ENCODE measurements around the gene RCN2. TPM values are rescaled to one million over a fixed set of nuclear protein-coding genes. Genes with fewer than 3 reads are reported as not detected.

The RCN2 gene
- total RNA-seq, 2 experiments from 2014 or later: 23.2 to 26.8 TPM

DNA sequence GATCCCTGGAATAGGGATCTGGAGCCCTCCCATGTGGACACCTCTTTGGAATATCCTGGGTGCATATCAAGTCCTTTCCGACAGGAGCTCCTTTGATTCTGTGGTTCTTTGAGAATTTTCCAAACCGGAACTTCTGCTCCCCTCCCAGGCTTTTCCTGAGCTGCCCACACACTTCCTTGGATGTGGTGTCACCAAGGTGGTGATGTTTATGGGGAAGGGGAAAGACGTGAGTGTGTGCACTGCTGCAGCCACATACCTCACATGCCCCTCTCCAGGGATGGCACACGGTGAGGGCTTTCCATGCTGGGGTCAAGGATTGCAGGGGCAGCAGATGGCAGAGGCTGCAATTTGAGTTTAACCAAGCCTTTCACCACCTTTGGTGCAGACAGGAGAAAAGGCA lies 35.5 kb downstream of the RCN2 start:
- POLR2A ChIA-PET: no interaction called here
- DNase-seq: no peak
- Mint-ChIP-seq H3K27ac (no peak overlapping the region), H3K27me3 (peaks cover 33% of the 10 kb centered on the region), H3K4me1 (no peaks in the 10 kb centered on the region), H3K36me3 (ENCODE audit: low read depth) (no peaks in the 10 kb centered on the region), H3K9me3 (no peaks in the 10 kb centered on the region), H3K4me3 (no peak overlapping the region)
- CTCF ChIA-PET: interaction anchor here (1.0 kb wide), 1 partner anchor 26 kb away, joined by 3 read pairs; no protein-coding TSS in a partner anchor

GRCh38 chr15:76968306-76968705 lies 36.8 kb downstream of the RCN2 start:
- H3K27me3 Mint-ChIP-seq: peaks cover 28% of the 10 kb centered on the region
- no peaks in the 10 kb centered on the region for H3K36me3 Mint-ChIP-seq (ENCODE audit: low read depth)
- peaks cover under 1% of the 10 kb centered on the region for H3K4me1 Mint-ChIP-seq
- no peak for DNase-seq
- no peak overlapping the region for H3K4me3 Mint-ChIP-seq
- no peak overlapping the region for H3K27ac Mint-ChIP-seq
- CTCF ChIA-PET: no interaction called here
- H3K9me3 Mint-ChIP-seq: no peaks in the 10 kb centered on the region
- POLR2A ChIA-PET: no interaction called here

- no peaks in the 10 kb centered on the region for H3K9me3 Mint-ChIP-seq
- H3K4me1 Mint-ChIP-seq: peaks cover 29% of the 10 kb centered on the region
- H3K27me3 Mint-ChIP-seq: peaks cover 13% of the 10 kb centered on the region
- POLR2A ChIA-PET: no interaction called here
- no peaks in the 10 kb centered on the region for H3K36me3 Mint-ChIP-seq (ENCODE audit: low read depth)
- no peak overlapping the region for H3K4me3 Mint-ChIP-seq
- H3K27ac Mint-ChIP-seq: no peak overlapping the region
- CTCF ChIA-PET: interaction anchor here (0.6 to 4.8 kb wide), 20 partner anchors 9 to 570 kb away, joined by 3 to 22 read pairs (median 4); no protein-coding TSS in a partner anchor
- DNase-seq: no peak
Measured at GRCh38 chr15:76972389-76973361, 41.1 kb downstream of the RCN2 start.

DNA sequence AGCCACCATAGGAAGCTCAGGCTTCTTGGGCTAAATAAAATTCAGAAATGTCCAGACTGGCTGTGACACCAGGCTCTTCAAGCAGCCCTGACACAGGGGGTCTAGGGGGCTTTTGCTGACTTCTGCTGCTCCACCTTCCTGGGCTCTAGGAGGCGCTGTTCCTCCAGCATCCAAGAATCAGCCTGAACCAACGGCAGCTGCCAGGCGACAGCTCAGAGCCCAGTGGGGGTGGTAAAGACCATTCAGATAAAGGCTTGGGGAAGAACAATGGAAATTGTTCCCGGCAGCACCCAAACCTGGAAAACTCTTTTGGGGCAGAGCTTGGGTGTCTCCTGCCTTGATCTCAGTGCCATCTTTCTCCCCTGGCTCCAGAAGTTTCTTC lies 41.8 kb downstream of the RCN2 start:
- Mint-ChIP-seq H3K4me3 (no peak overlapping the region), H3K27ac (no peak overlapping the region), H3K4me1 (peaks cover 31% of the 10 kb centered on the region), H3K9me3 (peaks cover 2% of the 10 kb centered on the region), H3K27me3 (peaks cover 13% of the 10 kb centered on the region), H3K36me3 (ENCODE audit: low read depth) (no peaks in the 10 kb centered on the region)
- ChIA-PET CTCF (interaction anchor here (0.6 to 4.8 kb wide), 25 partner anchors 10 to 569 kb away, joined by 3 to 22 read pairs (median 4); no protein-coding TSS in a partner anchor), POLR2A (no interaction called here)
- DNase-seq: peak; percentile 72

DNA sequence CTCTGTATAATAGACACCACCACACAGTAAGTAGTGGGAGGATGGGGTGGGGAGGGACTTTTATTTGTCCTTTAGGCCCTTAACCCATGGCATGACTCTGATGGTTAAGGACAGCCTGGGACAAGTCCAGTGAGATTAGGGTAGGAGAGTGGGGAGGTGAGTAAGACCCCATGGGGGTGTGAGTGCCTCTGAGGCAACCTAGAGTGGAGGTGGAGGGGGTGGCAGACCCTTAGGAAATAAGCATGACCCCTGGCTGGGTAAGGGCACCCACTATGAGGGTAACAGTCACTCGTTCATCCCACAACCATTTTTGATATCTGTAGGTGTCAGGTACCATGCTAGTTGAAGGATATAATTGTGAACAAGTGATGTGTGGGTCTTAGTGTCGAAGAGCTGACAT lies 42.4 kb downstream of the RCN2 start:
- CTCF ChIA-PET: interaction anchor here (0.6 to 4.8 kb wide), 25 partner anchors 10 to 569 kb away, joined by 3 to 22 read pairs (median 4); no protein-coding TSS in a partner anchor
- Mint-ChIP-seq H3K4me1 (peaks cover 31% of the 10 kb centered on the region), H3K9me3 (peaks cover 4% of the 10 kb centered on the region), H3K4me3 (no peak overlapping the region), H3K36me3 (ENCODE audit: low read depth) (no peaks in the 10 kb centered on the region), H3K27ac (no peak overlapping the region), H3K27me3 (peaks cover 9% of the 10 kb centered on the region)
- DNase-seq: no peak
- POLR2A ChIA-PET: no interaction called here

DNA sequence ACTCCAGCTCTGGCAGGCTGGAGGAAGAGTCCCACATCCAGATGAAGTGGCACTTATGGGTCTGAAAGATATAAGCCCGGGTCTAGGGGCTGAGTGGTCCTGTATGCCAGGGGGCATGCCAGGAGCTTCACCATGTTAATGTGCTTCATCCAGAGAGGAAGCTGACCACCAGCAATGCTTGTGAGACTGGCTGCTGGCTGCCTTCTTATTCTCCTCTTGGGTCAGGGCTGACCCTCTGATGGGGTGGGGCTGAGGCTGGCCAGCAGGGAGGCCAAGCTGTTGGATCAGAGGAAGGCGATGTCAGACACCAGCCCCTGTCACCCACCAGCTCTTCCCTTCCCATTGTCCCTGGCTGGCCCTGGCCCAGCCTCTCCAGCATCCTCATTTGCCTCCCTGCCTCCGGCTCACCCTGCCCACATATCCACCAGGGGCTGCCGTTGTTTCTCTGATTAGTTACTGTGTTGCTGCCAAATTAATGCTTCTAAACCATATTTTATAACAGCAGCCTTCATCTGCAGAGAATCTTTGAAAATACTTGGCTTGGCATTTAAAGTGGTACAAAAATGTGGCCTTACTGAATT lies 43.0 kb downstream of the RCN2 start:
- POLR2A ChIA-PET: no interaction called here
- no peaks in the 10 kb centered on the region for H3K36me3 Mint-ChIP-seq (ENCODE audit: low read depth)
- H3K4me3 Mint-ChIP-seq: no peak overlapping the region
- CTCF ChIA-PET: interaction anchor here (0.6 to 4.8 kb wide), 11 partner anchors 10 to 569 kb away, joined by 3 to 22 read pairs (median 7); no protein-coding TSS in a partner anchor
- peaks cover 31% of the 10 kb centered on the region for H3K4me1 Mint-ChIP-seq
- peak; percentile 19 for DNase-seq
- no peak overlapping the region for H3K27ac Mint-ChIP-seq
- peaks cover 4% of the 10 kb centered on the region for H3K9me3 Mint-ChIP-seq
- H3K27me3 Mint-ChIP-seq: peaks cover 6% of the 10 kb centered on the region

- ChIA-PET CTCF (interaction anchor here (0.8 to 4.8 kb wide), 9 partner anchors 12 to 567 kb away, joined by 3 to 22 read pairs (median 4); no protein-coding TSS in a partner anchor), POLR2A (interaction anchor here (0.6 to 1.2 kb wide), 2 partner anchors 19 to 46 kb away, joined by 3 to 7 read pairs; partner anchors contain the start of gene PSTPIP1)
- H3K27me3 Mint-ChIP-seq: peaks cover 1% of the 10 kb centered on the region
- peaks cover 31% of the 10 kb centered on the region for H3K4me1 Mint-ChIP-seq
- H3K9me3 Mint-ChIP-seq: peaks cover 8% of the 10 kb centered on the region
- H3K27ac Mint-ChIP-seq: no peak overlapping the region
- peaks cover 3% of the 10 kb centered on the region for H3K36me3 Mint-ChIP-seq (ENCODE audit: low read depth)
- H3K4me3 Mint-ChIP-seq: no peak overlapping the region
- DNase-seq: no peak
Measured at GRCh38 chr15:76976141-76976540, 44.6 kb downstream of the RCN2 start.

- peak; percentile 30 for DNase-seq
- Mint-ChIP-seq H3K27ac (peak overlapping the region; percentile 14), H3K36me3 (ENCODE audit: low read depth) (peaks cover 3% of the 10 kb centered on the region), H3K4me3 (no peak overlapping the region), H3K4me1 (peaks cover 31% of the 10 kb centered on the region), H3K9me3 (peaks cover 8% of the 10 kb centered on the region), H3K27me3 (no peaks in the 10 kb centered on the region)
- ChIA-PET CTCF (interaction anchor here (1.0 to 4.8 kb wide), 8 partner anchors 11 to 567 kb away, joined by 3 to 22 read pairs (median 4); no protein-coding TSS in a partner anchor), POLR2A (interaction anchor here (1.2 kb wide), 1 partner anchor 19 kb away, joined by 7 read pairs; the partner anchor contains the start of gene PSTPIP1)
Measured at GRCh38 chr15:76976572-76977270, 45.2 kb downstream of the RCN2 start.

- Mint-ChIP-seq H3K4me1 (peaks cover 42% of the 10 kb centered on the region), H3K4me3 (no peak overlapping the region), H3K27ac (no peak overlapping the region), H3K36me3 (ENCODE audit: low read depth) (peaks cover 3% of the 10 kb centered on the region), H3K27me3 (no peaks in the 10 kb centered on the region), H3K9me3 (peaks cover 8% of the 10 kb centered on the region)
- no peak for DNase-seq
- ChIA-PET CTCF (interaction anchor here (1.0 to 1.1 kb wide), 3 partner anchors 9 to 53 kb away, joined by 3 to 5 read pairs (median 3); no protein-coding TSS in a partner anchor), POLR2A (interaction anchor here (0.6 kb wide), 1 partner anchor 9 kb away, joined by 3 read pairs; no protein-coding TSS in a partner anchor)
Measured at GRCh38 chr15:76978522-76979330, 47.2 kb downstream of the RCN2 start.

DNA sequence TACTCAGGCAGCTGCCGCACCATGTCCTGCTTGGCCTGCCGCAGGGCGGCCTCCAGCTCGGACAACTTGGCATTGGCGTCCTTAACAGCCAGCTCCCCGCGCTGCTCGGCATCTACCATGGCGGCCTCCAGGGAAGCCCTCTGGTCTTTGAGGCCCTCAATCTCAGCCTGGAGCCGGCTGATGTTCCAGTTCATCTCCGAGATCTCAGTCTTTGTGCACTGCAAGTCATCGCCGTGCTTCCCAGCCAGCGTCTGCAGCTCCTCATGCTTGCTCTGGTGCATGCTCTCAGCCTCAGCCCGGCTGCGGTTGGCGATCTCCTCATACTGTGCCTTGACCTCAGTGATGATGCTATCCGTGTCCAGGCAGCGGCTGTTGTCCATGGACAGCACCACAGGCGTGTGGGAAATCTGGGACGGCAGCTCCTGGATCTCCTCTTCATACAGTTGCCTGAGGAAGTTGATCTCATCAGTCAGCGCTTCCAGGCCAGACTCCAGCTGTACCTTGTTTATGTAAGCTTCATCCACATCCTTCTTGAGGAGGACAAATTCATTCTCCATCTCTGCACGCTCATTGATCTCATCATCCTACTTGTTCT lies 47.9 kb downstream of the RCN2 start:
- DNase-seq: no peak
- H3K36me3 Mint-ChIP-seq (ENCODE audit: low read depth): peaks cover 3% of the 10 kb centered on the region

GRCh38 chr15:76979996-76980520 lies 48.5 kb downstream of the RCN2 start:
- CTCF ChIA-PET: interaction anchor here (0.7 to 1.2 kb wide), 4 partner anchors 15 to 52 kb away, joined by 3 to 5 read pairs (median 4); no protein-coding TSS in a partner anchor

More for the DNA sequence above, 47.9 kb downstream of the RCN2 start:
- CTCF ChIA-PET: interaction anchor here (0.7 to 1.2 kb wide), 4 partner anchors 8 to 52 kb away, joined by 3 to 5 read pairs (median 4); no protein-coding TSS in a partner anchor
- H3K27ac Mint-ChIP-seq: no peak overlapping the region
- no peaks in the 10 kb centered on the region for H3K27me3 Mint-ChIP-seq
- H3K4me3 Mint-ChIP-seq: no peak overlapping the region
- POLR2A ChIA-PET: no interaction called here
- peaks cover 8% of the 10 kb centered on the region for H3K9me3 Mint-ChIP-seq
- H3K4me1 Mint-ChIP-seq: peaks cover 42% of the 10 kb centered on the region

More at GRCh38 chr15:76979996-76980520, 48.5 kb downstream of the RCN2 start:
- POLR2A ChIA-PET: no interaction called here
- Mint-ChIP-seq H3K4me3 (no peak overlapping the region), H3K9me3 (peaks cover 8% of the 10 kb centered on the region), H3K36me3 (ENCODE audit: low read depth) (peaks cover 3% of the 10 kb centered on the region), H3K4me1 (peaks cover 38% of the 10 kb centered on the region), H3K27ac (no peak overlapping the region), H3K27me3 (no peaks in the 10 kb centered on the region)
- no peak for DNase-seq
